ENCODE data around the gene COQ7.
A peak's percentile ranks its signal among the peaks of the same experiment; 100 is the strongest.

Gene COQ7

DNA sequence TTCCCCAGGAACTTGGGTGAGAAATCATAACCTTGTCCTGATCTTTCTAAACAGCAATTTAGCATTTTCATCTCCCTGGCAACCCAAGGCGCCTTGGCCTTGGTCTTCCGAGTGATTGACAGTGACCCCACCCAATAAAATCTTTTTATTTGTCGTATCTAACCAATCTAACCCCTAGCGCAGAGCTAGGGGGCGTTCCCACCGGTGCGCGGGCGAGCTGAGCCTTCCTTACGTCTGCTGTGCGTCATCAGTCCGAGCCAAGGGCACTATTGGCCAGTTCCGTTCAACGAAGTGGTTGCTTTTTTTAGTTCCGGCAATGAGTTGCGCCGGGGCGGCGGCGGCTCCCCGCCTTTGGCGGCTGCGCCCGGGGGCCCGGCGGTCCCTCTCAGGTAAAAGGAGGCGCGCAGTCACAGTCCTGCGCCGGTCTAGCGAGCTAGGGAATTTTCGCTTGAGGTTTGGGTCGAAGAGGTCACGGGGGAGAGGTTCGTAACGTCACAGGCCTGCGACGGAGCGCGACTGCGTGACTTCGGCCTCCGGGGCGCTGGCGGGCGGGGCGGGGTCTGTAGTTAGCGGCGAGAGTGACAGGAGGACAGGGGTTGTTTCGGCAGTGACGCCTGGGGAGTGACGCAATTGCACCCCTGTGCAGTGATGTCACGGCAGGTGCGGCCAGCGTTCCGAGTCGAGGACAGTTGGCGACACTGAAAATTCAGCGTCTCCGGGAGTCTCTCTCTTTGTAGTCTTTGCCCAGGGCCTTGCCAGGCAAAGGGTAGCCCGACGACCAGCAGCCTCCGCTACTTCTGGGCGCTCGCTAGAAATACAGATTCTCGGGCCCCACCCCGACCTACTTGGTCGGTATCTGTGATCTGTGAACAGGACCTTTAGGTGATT, at the start of gene COQ7:
Gene COQ7, plus strand, starts transcription at position 266 of the 888 bp plus-strand sequence. Its CDS starts 51 bp downstream, at position 317.
- peak; percentile 99 for DNase-seq

DNA sequence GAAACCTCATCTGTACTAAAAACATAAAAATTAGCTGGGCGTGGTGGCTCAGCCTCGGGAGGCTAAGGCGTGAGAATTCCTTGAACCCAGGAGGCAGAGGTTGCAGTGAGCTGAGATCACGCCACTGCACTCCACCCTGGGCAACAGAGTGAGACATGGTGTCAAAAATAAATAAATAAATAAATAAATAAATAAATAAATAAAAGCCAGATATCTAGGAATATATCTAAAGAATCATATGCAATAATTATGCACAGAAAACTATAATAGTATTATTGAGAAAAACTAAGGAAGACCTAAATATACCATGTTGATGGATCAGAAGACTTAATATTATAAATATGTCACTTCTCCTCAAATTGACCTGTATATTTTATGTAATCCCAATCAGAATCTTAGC, 46.7 kb upstream of the COQ7 start:
- no peak for DNase-seq

DNA sequence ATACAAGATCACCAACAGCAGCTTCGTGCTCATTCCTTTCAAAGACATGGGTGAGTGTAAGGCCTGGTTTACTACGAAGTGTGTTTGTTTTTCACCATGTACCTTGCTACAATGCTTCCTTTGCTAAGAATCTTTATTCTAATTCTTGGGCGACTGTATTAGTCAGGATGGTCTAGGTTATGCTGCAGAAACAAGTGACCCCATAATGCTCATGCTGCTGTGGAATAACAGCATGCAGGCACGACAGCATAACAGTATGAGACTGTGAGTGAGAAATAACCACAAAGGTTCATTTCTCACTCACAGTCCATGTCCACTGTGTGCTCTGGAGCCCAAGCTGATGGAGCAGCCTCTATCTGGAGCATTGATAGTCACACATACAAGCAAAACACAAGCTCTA, 45.7 kb upstream of the COQ7 start:
- no peak for DNase-seq

DNA sequence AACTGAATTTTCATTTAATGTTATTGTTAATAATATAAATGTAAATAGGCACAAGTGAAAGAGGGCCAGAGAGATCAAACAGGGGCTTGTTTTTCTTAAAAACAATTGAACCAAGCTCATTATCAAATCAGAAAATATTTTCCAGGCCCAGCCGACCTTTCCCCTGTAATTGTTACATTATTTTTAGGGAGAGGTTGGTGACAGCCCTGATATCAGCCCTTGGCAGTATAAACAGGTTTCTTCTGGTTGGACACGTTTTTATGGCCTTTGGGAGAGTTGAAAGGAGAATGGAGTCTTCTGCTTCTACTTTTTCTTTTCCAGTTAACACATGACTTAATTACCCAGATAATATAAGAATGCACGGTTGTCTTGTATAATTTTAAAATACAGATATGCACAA, 40.0 kb upstream of the COQ7 start:
- no peak for DNase-seq

DNA sequence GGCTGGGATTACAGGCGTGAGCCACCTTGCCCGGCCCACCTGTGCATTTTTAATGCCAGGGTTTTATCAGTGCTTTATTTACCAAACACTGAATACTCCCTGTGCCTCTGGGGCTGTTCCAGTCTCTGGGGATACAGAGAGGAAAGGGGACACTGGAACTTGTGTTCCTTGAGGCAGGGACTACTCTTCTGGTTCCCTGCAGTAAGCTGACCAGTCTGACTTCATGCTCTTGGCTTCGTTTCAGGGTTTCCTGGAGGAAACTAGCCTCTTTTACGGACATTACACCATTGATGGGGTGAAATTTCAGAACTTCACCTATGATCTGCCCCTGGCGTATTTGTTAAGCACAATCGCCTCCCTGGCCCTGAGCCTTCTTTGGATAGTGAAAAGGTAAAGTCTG, 37.4 kb upstream of the COQ7 start:
- DNase-seq: no peak

DNA sequence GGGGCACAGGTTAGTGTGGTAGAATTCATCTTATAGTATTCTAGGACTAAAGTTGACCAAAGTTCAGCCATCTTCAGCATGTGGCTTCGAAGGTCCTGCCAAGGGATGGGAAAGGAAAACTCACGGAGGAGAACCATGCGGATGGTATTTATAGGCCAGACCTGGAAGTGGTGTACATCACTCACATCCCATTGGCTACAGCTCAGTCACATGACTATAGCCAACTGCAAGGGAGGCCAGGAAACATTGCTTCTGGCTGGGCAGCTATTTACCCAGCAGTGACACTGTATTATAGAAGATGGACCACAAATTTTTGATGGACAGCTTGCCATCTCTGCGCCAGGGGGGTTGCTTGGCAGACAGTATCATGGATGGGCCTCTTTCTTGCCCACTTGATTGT, 35.7 kb upstream of the COQ7 start:
- DNase-seq: no peak

DNA sequence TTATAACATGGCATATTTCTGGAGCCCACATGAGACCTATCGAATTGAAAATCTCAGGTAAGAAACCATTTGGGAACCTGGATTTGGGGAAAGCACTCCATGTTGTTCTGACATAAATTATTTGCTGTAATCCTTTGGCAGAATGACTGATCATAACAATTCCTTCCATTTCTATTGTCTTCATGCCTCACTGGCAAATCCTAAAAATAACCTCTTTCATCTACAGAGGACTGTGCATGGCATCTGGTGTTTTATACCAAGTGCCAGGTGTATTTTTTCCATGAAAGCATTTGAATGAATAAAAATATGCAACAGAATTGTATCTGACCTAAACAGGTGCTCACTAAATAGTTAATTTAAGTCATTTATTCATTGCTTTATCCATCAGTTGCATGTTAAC, 33.7 kb upstream of the COQ7 start:
- no peak for DNase-seq

DNA sequence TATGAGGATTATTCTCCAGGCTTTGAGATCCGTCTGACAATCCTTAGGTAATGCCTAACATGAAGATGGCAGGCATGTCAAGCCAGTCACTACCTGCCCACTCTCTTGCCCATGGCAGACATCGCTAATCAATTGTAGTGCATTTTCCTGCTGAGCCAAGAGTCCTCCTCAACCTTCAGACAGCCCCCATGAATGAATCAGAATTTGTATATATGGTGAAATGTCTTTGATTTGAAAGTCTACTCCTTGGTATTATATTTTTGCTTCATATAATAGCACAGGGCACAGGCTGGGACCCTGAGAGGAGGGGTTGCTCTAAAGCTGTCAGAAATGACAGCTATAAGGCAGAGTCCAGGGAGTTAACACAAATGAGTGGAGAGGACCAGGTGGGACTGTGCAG, 27.0 kb upstream of the COQ7 start:
- no peak for DNase-seq

DNA sequence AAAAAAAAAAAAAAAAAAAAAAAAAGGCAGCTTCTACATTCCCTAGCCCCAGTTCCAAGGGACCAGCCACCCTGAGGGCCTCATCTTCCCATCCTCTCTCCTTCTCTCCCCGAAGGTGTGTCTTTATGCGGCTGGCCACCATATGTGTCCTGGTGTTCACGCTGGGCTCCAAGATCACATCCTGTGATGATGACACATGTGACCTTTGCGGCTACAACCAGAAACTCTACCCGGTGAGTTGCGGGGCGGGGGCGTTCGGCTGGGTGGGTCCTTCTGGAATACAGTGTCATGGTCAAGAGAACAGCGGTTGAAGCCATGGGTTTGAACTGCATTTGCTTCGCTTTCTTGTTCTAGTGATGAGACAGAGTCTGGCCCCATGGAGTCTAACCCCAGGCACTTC, 22.6 kb upstream of the COQ7 start:
- no peak for DNase-seq

DNA sequence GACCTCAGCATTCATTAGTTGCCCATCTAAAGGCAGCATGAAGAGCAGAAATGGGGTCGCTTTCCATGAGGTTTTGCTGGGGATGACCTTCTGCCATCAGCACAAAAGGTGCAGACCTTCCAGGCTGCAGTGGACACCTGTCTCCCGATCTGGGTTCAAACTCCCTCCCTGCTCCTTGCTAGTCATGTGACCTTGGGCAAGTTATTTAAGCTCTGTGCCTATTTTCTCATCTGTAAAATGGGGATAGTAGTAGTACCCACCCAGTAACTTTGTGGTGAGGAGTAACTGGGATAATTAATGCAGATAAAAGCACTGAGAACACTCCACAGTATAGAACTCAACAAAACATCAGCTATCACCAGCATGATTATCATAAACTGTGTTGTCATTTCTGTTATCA, 21.4 kb upstream of the COQ7 start:
- no peak for DNase-seq

DNA sequence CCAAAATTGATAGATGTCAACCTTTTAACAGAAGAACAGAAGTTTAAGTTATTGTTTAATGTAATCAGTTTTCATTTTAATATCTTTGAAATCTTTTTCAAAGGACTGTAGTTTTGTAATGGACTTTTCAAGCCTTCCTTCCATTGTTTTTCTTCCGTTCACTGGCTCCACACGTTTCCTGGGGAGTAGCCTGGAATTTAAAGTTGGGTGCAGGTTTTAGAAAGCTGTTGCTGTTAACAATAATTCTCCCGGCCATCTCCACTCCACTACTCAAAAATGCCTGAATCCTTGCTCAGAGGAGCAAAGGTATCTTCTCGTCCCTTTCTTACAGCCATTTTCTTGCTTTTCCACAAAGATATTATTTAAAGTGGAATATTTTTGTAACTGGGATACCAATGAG, 4.7 kb upstream of the COQ7 start:
- no peak for DNase-seq

DNA sequence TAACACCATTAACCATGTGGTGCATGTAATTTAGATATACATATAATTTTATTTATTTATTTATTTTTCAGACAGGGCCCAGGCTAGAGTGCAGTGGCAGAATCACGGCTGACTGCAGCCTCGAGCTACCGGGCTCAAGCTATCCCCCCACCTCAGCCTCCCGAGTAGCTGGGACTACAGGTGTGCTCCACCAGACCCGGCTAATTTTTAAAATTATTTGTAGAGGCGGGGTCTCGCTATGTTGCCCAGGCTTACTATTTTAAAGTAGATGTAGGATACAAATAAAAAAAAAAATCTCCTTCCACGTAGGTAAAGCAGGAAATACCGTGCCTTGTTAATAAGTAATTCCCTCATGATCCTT, 446 bp upstream of the COQ7 start:
- no peak for DNase-seq

DNA sequence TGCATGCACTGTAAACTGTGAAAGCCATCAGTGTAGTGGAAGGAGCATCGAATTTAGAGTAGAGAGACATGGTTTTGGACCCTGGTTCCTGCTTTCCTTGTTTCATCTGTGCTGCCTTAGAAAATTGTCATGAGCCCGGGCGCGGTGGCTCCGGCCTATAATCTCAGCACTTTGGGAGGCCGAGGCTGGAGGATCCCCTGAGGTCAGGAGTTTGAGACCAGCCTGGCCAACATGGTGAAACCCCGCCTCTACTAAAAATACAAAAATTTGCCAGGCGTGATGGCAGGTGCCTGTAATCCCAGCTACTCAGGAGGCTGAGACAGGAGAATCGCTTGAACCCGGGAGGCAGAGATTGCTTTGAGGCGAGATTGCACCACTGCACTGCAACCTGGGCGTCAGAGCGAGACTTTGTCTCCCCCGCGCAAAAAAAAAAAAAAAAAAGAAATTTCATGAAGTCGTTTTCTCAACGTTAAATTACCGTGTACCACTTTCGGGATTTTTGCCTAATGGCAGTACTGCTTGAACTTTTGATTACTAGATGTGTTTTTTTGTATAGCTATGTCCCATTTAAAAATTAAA, 912 bp downstream of the COQ7 start:
- DNase-seq: no peak

DNA sequence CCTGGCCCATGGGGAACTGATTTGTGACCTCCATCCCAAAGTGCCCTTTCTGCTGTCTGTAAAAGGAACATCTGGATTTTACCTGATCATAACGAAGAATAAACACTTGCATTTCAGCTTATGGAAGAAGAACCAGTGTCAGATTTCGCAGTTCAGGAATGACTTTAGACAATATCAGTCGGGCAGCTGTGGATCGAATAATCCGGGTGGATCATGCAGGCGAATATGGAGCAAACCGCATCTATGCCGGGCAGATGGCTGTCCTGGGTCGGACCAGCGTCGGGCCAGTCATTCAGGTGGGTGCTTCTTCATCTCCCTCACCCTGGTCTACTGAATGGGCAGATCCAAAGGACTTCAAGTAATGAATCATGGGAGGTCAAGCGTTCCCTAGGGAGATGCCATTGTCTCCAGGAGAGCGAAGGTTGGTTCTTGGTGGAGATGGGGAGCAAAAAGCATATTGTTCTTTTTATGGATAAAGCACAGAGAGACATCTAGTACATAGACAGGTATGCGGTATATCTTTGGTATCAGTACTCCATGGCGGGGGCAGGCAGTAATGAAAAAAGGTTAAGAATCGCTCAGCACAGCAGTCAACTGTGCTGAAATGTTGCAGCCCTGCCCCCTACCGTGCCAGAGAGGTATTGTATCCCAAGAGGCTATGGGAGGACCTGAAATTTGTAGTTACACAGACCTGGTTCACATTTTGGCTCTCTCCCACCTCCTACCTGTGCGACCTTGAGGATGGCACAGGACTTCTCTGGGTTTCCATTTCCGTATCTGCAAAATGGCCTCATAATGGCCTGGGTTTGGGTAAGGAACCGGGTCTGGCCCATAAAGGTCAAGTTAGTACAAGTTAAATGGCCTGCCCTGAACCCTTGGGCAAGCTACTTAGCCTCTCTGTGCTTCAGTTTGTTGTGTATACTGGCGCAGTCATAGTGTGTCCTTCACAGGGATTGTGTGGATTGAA, 4.7 kb downstream of the COQ7 start:
- DNase-seq: peak; percentile 56

DNA sequence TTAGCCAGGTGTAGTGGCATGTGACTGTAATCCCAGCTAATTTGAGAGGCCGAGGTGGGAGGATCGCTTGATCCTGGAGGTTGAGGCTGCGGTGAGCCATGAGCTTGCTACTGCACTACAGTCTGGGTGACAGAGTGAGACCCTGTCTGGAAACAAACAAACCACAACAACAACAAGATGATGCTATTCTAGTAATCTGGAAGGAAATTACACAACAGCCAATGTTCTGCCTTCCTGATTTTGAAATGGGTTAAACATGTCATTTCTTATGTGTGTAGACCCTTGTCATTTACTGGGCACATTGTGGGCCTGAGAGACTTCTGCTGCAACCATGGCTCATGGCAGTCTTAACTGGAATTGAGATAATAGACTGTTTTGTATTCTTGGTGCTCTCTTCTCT, 5.9 kb downstream of the COQ7 start:
- DNase-seq: no peak

DNA sequence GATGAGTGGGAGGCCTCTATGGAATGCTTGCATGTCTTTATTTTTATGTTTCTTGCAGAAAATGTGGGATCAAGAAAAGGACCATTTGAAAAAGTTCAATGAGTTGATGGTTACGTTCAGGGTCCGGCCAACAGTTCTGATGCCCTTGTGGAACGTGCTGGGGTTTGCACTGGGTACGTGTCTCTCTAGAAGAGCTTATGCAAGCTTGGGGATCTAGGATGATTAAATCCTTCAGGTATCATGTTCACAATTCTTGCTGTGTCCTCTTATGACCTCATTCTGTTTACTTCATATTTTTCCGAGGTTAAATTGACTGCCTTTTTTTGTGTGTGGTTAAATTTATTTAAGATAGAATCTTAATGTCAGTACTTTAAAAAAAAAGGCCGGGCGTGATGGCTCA, 6.4 kb downstream of the COQ7 start:
- DNase-seq: no peak

DNA sequence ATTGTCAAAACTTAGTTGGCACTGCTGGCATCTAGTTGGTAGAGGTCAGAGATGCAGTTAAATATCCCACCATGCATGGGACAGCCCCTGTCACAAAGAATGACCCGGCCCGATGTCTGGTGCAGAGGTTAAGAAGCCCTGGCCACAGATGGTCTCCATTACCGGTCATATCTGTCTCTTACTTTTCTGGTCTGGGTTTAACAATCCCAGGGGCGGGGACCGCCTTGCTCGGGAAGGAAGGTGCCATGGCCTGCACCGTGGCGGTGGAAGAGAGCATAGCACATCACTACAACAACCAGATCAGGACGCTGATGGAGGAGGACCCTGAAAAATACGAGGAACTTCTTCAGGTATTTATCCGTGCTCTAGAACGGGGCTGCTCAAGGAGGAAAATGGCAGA, 8.1 kb downstream of the COQ7 start:
- no peak for DNase-seq

DNA sequence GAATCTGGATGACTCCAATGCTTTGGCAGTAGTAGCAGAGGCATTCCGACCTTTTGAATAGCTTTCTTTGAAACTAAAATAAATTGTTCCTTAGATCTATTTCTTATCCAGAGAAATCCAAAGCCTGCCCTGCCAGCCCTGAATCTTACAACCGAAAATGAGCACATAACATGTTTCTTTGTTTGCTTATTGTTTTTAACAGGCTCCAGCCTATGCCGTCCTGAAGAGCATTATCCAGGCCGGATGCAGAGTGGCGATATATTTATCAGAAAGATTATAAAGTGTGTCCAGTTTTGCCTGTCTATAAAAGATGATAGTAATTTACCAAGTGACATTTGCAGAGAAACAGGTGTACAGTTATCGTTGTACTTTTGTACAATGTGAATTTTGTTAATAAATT, 10.5 kb downstream of the COQ7 start:
- DNase-seq: no peak

DNA sequence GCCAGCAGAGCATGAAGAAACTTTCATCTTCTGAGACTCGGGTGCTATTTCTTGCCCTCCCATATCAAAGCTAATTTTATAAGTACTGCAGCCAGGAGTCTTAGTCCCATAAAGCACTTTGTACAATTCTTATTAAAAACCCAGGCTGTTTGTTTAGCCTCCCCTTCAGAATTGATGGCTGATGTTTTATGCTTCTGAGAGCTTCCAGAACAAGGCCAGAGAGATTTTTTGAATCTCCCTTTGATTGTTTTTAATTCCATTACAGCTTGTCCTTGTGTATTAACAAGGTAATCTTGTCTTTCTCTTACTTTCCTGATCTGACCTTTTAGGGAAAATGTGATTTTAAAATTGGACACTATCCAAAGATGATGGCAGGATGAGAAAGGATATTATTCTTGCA, 16.3 kb downstream of the COQ7 start:
- no peak for DNase-seq

DNA sequence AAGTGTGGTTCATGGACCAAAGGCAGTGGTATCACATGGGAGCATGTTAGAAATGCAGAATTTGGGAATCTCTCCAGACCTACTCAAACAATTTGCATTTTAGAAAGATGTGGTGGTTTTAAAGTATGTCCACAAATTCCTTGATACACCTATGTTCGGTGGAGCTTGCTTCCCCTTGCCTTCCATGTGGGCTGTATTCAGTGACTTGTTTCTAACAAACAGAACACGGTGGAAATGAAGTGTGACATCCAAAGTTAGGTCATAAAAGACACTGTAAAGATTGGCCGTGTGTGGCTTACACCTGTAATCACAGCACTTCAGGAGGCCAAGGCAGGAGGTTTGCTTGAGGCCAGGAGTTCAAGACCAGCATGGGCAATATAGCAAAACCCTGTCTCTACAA, 16.7 kb downstream of the COQ7 start:
- DNase-seq: no peak

DNA sequence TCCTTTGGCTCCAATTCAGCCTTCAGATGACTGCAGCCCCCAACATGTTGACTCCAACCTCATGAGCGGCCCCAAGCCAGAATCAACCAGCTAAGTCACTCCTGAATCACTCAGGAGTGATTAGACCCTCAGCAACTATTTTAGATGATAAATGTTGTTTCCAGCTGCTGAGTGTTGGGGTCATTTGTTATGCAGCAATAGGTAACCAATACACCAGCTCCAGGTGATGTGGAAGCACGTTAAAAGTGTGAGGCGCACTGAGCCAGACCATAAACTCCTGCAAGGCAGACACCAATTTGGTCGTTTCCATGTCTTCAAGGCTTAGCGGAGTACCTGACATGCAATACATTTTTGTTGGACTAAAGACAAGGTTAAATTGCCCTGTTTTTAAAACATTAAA, 17.5 kb downstream of the COQ7 start:
- no peak for DNase-seq

DNA sequence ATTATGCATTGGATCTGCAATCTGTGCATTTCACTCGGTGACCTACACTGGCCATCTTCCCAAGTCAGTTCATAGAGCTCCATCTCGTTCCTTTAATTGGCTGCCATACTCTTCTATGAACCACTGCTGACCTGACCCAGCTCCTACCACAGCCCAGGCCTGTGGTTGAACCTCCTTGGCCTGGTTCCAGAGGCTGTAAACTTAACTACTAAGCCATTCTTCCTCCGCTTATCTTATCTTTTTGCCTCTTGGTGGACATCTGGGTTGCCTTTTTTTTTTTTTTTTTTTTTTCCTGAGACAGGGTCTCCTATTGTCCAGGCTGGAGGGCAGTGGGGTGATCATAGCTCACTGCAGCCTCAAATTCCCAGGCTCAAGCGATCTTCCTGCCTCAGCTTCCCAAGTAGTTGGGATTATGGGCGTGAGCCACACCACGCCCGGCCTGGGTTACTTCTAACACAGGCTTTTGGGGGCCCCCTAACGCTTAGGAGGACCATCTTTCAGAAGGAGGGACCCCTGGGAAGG, 18.3 kb downstream of the COQ7 start:
- no peak for DNase-seq
